ENCODE measurements around the gene PAPOLB.

PAPOLB gene

GRCh38 chr7:4820405-4820966, 41.3 kb downstream of the PAPOLB start:
- DNase-seq = no peak

- no peak for DNase-seq
Measured at GRCh38 chr7:4819560-4820404, 42.0 kb downstream of the PAPOLB start.

GRCh38 chr7:4818000-4818794, 43.6 kb downstream of the PAPOLB start:
- no peak for DNase-seq

- DNase-seq = no peak
Measured at GRCh38 chr7:4817178-4817901, 44.5 kb downstream of the PAPOLB start.

GRCh38 chr7:4816419-4817080, 45.3 kb downstream of the PAPOLB start:
- no peak for DNase-seq

GRCh38 chr7:4815609-4816418, 46.0 kb downstream of the PAPOLB start:
- no peak for DNase-seq

GRCh38 chr7:4815121-4815520, 46.7 kb downstream of the PAPOLB start:
- DNase-seq = no peak

- no peak for DNase-seq
Measured at GRCh38 chr7:4814433-4814832, 47.4 kb downstream of the PAPOLB start.

GRCh38 chr7:4809666-4810065, 52.2 kb downstream of the PAPOLB start:
- no peak for DNase-seq

- DNase-seq = no peak
Measured at GRCh38 chr7:4809091-4809591, 52.7 kb downstream of the PAPOLB start.

GRCh38 chr7:4808565-4808964, 53.3 kb downstream of the PAPOLB start:
- DNase-seq = no peak

- no peak for DNase-seq
Measured at GRCh38 chr7:4808026-4808425, 53.8 kb downstream of the PAPOLB start.

All from NCI-H187 treated with DMSO at 0.1 percent for 48 hours (cell line).